ENCODE data around the gene STYXL2. TPM values are rescaled to one million over a fixed set of nuclear protein-coding genes. Genes with fewer than 3 reads are reported as not detected.

Gene STYXL2
- total RNA-seq, 1 donor from 2014 or later, result 462 TPM

GRCh38 chr1:167102906-167103573 lies 9.2 kb downstream of the STYXL2 start:
- intact Hi-C loops (cut with DNase I), result no loop called here
- DNase-seq (ENCODE audit: low spot score), result no peak

DNA sequence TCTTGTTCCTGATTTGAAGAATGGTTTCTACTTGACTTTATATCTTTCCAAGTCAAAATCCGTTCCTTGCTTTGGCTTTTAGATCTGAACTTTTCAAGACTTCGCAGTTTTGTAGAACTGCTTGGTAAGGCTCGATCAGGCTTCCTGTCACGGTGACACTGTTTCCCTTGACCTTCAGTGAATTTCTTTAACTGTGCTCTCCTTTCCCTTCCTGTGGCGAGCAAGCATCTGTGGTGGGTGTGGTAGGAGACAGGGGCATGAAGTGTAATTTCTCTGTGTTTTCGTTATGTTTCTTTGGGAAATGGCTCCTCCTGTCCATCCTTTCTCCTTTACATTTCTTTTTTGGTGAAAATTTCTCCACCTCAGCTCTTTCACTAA lies 10.4 kb downstream of the STYXL2 start:
- intact Hi-C loops (cut with DNase I), result no loop called here
- no peak for DNase-seq (ENCODE audit: low spot score)

DNA sequence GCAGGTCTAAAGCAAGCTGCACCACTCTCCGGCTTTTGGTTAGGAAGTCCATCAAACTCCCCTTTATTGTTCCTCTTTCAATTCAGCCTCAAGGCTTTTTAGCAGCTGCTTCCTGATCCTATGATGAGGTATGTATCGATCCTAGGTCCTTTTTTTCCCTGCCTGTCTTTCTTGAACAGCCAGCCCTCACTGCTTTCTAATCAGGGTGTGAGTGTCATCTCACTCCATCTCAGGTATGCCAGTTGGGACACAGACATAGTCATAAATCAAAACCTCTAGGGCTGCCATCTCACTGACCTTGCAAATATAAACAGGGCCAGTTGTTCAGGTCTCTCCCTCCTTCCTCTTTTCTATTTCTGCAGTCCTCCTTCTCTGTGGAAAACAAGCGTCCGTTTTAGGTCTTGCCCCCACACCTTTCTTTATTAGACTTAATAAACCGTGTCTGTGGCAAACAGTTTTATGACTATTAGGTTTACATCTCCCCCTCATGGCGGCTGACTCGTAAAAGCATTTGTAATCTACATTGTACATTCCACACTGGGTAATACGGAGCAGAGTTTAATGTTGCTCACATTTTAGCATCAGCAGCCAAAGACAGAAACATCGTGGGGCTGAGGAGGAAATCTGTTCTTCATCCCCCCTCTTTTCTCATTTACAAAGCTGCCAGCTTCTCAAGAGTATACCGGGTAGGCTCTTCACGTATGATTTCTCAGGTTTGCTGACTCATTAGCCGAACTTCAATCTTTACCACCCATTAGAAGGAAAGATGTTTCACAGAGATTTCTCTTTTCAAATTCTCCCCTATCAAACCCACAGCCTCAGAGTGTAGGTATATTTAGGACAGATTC lies 11.6 kb downstream of the STYXL2 start:
- intact Hi-C loops (cut with DNase I), result loop anchor here (5.0 kb wide), 1 partner anchor 33 kb away; no protein-coding TSS in a partner anchor
- no peak for DNase-seq (ENCODE audit: low spot score)

DNA sequence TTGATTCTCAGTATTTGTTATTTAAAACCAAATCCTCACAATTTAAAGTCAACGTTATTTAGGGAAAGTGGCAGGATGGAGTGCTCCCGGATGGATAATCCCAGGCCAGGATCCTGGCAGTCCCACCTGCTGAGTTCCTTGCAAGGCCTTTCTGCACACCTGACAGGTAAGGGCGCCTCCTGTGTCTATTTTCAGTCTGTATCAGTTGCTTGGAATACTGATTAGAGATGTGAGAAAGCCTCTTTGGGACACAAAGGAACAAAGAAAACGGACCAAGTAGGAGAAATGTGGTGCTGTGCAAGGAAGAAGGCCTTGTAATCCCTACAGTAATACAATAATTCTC lies 12.2 kb downstream of the STYXL2 start:
- DNase-seq (ENCODE audit: low spot score), result no peak
- intact Hi-C loops (cut with DNase I), result loop anchor here (5.0 kb wide), 1 partner anchor 34 kb away; no protein-coding TSS in a partner anchor

DNA sequence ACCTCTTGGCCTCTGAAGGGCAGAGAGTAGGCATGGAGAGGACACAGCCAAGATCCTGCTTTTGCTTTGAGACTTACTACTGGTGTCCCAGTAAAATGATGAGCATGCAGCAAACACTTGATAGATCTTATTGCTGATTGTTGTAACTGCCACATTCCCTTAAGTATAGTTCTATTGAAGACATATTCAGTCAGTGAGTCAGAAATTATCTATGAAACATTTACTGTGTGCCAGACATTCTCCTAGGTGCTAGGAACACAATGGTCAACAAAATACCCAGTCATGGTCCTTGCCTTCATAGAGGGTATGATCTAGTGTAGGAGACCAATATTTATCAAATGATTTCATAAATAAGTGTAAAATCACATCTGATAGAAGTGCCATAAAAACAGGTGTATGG lies 13.6 kb downstream of the STYXL2 start:
- DNase-seq (ENCODE audit: low spot score), result no peak
- intact Hi-C loops (cut with DNase I), result loop anchor here (5.0 kb wide), 1 partner anchor 35 kb away; no protein-coding TSS in a partner anchor

DNA sequence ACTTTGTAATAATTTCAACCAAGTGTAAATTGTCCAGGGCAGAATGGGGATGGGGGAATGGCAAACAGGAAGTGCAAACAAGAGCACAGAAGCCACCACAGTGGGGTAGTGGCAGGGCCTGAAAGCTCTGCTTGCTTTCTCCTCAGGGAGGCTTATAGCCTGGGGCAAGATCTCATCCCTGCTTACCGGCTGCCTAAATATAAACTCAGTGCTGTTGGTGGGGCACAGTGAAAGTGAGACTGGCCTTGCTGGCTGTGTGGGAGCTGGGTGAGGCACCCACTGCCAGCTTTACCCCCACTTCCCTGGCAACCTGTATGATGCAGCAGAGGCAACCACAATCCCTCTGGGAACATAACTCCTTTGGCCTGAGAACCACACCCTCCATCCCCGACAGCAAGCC lies 15.2 kb downstream of the STYXL2 start:
- DNase-seq (ENCODE audit: low spot score), result no peak
- intact Hi-C loops (cut with DNase I), result loop anchor here (5.0 kb wide), 1 partner anchor 37 kb away; no protein-coding TSS in a partner anchor

GRCh38 chr1:167110586-167110985 lies 16.7 kb downstream of the STYXL2 start:
- intact Hi-C loops (cut with DNase I), result no loop called here
- no peak for DNase-seq (ENCODE audit: low spot score)

GRCh38 chr1:167111868-167112709 lies 18.2 kb downstream of the STYXL2 start:
- intact Hi-C loops (cut with DNase I), result no loop called here
- no peak for DNase-seq (ENCODE audit: low spot score)

DNA sequence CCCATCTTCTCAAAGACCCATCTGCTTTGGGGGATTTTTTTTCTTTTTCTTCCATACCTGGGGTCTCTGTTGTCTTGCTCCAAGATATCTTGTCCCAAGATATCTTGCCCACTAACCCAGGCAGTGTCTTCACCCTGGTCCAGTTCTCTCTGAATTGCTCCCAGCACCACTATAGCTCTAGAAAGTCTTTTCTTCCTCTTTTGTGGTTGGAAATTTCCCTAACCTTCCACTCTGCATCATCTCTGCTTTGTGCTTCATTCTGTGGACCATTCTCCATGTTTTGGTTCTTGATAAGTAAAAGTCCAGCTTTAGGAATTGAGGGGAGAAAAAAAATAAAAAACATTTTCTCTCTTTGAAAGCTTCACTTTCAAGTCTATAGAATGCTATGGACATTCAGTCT lies 20.9 kb downstream of the STYXL2 start:
- intact Hi-C loops (cut with DNase I), result no loop called here
- DNase-seq (ENCODE audit: low spot score), result no peak

- intact Hi-C loops (cut with DNase I), result no loop called here
- DNase-seq (ENCODE audit: low spot score), result no peak
Measured at GRCh38 chr1:167115655-167116054, 21.8 kb downstream of the STYXL2 start.

DNA sequence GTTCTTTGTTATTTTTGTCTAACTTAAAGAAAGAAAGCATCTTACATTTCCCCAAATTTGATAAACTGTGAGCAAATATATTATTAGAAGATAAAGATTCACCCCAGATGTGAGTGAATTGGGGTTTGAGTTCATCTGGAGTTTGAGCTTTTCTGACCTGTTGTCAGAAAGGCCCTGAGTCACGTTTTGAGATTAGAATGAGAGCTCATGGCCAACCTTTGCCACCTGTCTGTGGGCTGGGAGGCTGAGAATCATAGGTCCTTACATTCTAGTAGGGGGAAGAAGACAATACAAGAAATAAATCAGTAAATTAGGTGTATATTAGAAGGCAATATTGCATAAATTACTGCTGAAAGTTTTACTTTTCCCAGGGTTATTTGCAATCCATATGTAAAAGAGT lies 22.3 kb downstream of the STYXL2 start:
- intact Hi-C loops (cut with DNase I), result no loop called here
- DNase-seq (ENCODE audit: low spot score), result no peak

- intact Hi-C loops (cut with DNase I), result loop anchor here (1.0 kb wide), 1 partner anchor 17 kb away; no protein-coding TSS in a partner anchor
- no peak for DNase-seq (ENCODE audit: low spot score)
Measured at GRCh38 chr1:167117225-167117624, 23.4 kb downstream of the STYXL2 start.

GRCh38 chr1:167118188-167118587 lies 24.3 kb downstream of the STYXL2 start:
- intact Hi-C loops (cut with DNase I), result no loop called here
- no peak for DNase-seq (ENCODE audit: low spot score)

- intact Hi-C loops (cut with DNase I), result no loop called here
- no peak for DNase-seq (ENCODE audit: low spot score)
Measured at GRCh38 chr1:167119696-167120095, 25.8 kb downstream of the STYXL2 start.

DNA sequence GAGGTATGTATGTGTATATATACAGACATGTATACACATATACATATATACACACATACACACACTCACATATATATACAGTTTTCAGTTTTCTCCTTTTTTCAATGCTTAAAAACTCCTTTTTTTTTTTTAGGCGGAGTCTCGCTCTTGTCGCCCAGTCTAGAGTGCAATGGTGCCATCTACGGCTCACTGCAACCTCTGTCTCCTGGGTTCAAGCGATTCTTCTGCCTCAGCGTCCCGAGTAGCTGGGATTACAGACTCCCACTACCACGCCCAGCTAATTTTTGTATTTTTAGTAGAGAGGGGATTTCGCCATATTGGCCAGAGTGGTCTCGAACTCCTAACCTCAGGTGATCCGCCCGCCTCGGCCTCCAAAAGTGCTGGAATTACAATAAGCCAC lies 27.0 kb downstream of the STYXL2 start:
- DNase-seq (ENCODE audit: low spot score), result no peak
- intact Hi-C loops (cut with DNase I), result no loop called here

- peak; percentile 81 for DNase-seq (ENCODE audit: low spot score)
Measured at GRCh38 chr1:167121375-167122120, 27.7 kb downstream of the STYXL2 start.

DNA sequence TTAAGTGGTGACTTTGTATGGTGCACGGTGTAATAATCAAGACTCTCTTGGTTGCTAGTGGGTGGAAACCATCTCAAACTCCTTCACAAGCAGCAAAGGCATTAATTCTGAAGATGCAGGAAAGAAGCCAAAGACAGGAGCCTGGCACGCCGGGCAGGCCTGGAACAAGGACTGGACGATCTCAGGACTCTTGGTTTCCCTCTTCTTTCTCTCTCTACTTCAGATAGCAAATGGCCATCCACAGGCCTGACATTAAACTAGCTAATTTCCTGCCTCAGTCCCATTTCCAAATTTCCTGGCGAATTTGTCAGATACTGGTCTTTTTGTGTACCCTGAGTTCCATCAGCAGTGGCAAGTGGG lies 28.2 kb downstream of the STYXL2 start:
- DNase-seq (ENCODE audit: low spot score), result no peak
- intact Hi-C loops (cut with DNase I), result no loop called here

More at GRCh38 chr1:167121375-167122120, 27.7 kb downstream of the STYXL2 start:
- intact Hi-C loops (cut with DNase I), result no loop called here

DNA sequence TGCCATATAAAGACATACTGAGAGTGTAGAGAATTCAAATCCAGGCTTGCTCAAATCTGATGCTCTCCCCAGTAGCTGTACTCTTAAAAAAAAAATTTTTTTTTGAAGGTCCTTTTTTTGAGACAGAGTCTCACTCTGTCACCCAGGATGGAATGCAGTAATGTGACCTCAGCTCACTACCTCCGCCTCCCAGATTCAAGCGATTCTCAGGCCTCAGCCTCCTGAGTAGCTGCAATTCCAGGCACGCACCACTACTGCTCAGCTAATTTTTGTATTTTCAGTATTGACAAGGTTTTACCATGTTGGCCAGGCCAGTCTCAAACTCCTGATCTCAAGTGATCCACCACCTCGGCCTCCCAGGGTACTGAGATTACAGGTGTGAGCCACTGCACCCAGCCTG lies 28.7 kb downstream of the STYXL2 start:
- intact Hi-C loops (cut with DNase I), result no loop called here
- no peak for DNase-seq (ENCODE audit: low spot score)

DNA sequence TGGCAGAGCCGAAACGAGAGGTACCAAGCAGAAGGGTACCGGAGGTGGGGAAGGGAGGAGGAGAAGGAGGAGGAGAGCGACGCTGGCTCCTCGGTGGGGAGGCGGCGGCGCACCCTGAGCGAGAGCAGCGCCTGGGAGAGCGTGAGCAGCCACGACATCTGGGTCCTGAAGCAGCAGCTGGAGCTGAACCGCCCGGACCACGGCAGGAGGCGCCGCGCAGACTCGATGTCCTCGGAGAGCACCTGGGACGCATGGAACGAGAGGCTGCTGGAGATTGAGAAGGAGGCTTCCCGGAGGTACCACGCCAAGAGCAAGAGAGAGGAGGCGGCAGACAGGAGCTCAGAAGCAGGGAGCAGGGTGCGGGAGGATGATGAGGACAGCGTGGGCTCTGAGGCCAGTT lies 32.4 kb downstream of the STYXL2 start:
- intact Hi-C loops (cut with DNase I), result loop anchor here (5.0 kb wide), 1 partner anchor 59 kb away; no protein-coding TSS in a partner anchor
- no peak for DNase-seq (ENCODE audit: low spot score)

All from cardiac septum (tissue), 1 donor.